Common myeloid progenitor, CD34-positive (primary cell): ENCODE results near the gene CACNA2D3.
"Not testable (repeated sequence)": the region's sequence is repeated elsewhere in the genome, so short reads cannot be mapped to it uniquely, and the experiment has no call there.

Source experiments
- CTCF ChIA-PET: fragments of 350-600 bp; sonication (Branson Sonifier 250); formaldehyde crosslinking; loops from one replicate; lab custom pipeline; 2021; ENCODE audit warnings: antibody characterized with exemption; lab: Charles Lee
- POLR2A ChIA-PET: fragments of 350-600 bp; sonication (Branson Sonifier 250); formaldehyde crosslinking; loops from one replicate; lab custom pipeline; 2021; ENCODE audit warnings: antibody characterized with exemption; lab: Charles Lee
- DNase-seq, 3 donors: peaks; one replicate each; pipeline versions ENCODE4 v3.0.0 to v3.0.0-alpha.2; 2013
- H3K27ac ChIP-seq, 2 experiments: 1 replicate in 1 of 2; 2 replicates in 1 of 2; pipeline ENCODE4 v1.7.0; 2013; ENCODE audit warnings: inconsistent platforms in 2 of 2, low read length in 2 of 2, mild to moderate bottlenecking in 2 of 2, low read depth in 1 of 2, moderate library complexity in 1 of 2; ENCODE audit not compliant: severe bottlenecking in 2 of 2, insufficient read depth in 1 of 2, poor library complexity in 1 of 2
- H3K27me3 ChIP-seq, 5 experiments: replicated peaks in 2 of 5; 1 replicate in 3 of 5; 2 replicates in 2 of 5; pipeline versions ENCODE4 v1.6.1 to v1.7.0; 2013; ENCODE audit warnings: low read length in 4 of 5, mild to moderate bottlenecking in 2 of 5, moderate library complexity in 2 of 5, inconsistent platforms in 1 of 5; ENCODE audit not compliant: insufficient read depth in 5 of 5, control insufficient read depth in 4 of 5
- H3K36me3 ChIP-seq, 4 experiments: 1 replicate in 2 of 4; 2 replicates in 2 of 4; pipeline versions ENCODE4 v1.6.1 to v1.7.0; 2013; ENCODE audit warnings: low read length in 3 of 4, control low read depth in 1 of 4, mild to moderate bottlenecking in 1 of 4; ENCODE audit not compliant: control insufficient read depth in 4 of 4, insufficient read depth in 4 of 4
- H3K4me1 ChIP-seq, 4 experiments: 1 replicate in 3 of 4; 2 replicates in 1 of 4; pipeline versions ENCODE4 v1.6.1 to v1.7.1; 2013; ENCODE audit warnings: low read length in 3 of 4, mild to moderate bottlenecking in 3 of 4, control low read depth in 1 of 4, inconsistent platforms in 1 of 4, moderate library complexity in 1 of 4; ENCODE audit not compliant: control insufficient read depth in 4 of 4, insufficient read depth in 4 of 4; ENCODE audit errors: control extremely low read depth in 1 of 4
- H3K4me3 ChIP-seq, 7 experiments: 1 replicate in 4 of 7; 2 replicates in 3 of 7; pipeline versions ENCODE4 v1.5.1 to v1.7.0; 2013; ENCODE audit warnings: mild to moderate bottlenecking in 7 of 7, low read length in 6 of 7, moderate library complexity in 6 of 7, inconsistent platforms in 2 of 7, low read depth in 2 of 7, control low read depth in 1 of 7; ENCODE audit not compliant: insufficient read depth in 4 of 7, control insufficient read depth in 1 of 7; ENCODE audit errors: extremely low read depth in 1 of 7
- H3K9me3 ChIP-seq, 5 experiments: 1 replicate in 4 of 5; 2 replicates in 1 of 5; pipeline versions ENCODE4 v1.6.1 to v1.7.1; 2013; ENCODE audit warnings: low read length in 4 of 5, mild to moderate bottlenecking in 2 of 5, inconsistent platforms in 1 of 5, low read depth in 1 of 5, moderate library complexity in 1 of 5; ENCODE audit not compliant: control insufficient read depth in 4 of 5, insufficient read depth in 2 of 5; ENCODE audit errors: control extremely low read depth in 1 of 5
- WGBS: methylation state at CpG from one replicate; pipeline ENCODE4 v1.1.5; 2013; ENCODE audit not compliant: insufficient coverage; 5-methylcytosine and 5-hydroxymethylcytosine counted together

CACNA2D3 gene

DNA sequence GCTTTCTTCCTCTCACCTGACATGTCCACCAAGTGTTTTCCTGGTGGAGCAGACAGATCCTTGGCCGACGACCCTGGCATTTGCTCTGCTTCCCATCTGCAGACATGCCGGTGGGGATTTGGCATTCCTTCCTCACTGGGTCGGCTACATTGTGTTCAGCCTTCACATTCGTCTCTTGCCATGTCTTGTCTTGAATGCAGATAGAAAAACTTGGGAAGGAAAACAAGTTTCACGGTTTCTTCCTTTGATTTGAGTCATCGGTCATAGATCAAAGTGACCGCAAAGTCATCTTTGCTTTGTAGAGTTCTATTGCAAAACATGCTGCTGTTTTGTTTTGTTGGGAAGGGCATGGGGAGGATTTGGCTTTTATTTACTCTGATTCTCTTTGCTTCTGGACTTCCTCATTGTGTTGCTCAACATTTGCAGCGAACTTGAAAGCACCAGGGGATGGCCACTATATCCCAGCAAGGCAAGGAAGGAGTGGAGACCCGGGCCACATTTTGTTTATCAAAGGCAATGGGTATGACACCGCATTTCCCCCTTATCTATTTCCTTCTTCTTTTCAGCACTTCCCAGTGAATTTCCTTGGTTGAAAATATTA lies 321.3 kb downstream of the CACNA2D3 start:
- ChIA-PET CTCF (no interaction called here), POLR2A (no interaction called here)
- no peak for DNase-seq
- Histone ChIP-seq H3K4me1 (no peaks in the 10 kb centered on the region), H3K4me3 (no peak overlapping the region), H3K36me3 (no peaks in the 10 kb centered on the region), H3K27ac (no peak overlapping the region), H3K9me3 (no peaks in the 10 kb centered on the region), H3K27me3 (peaks cover 0 to 2% (median 0%) of the 10 kb centered on the region in 5 experiments)
- WGBS: 70% methylated on average over 11 of the region's 11 CpGs

- Histone ChIP-seq H3K27ac (no peak overlapping the region), H3K4me1 (no peaks in the 10 kb centered on the region), H3K4me3 (no peak overlapping the region), H3K27me3 (peaks cover 0 to 2% (median 0%) of the 10 kb centered on the region in 5 experiments), H3K9me3 (no peaks in the 10 kb centered on the region), H3K36me3 (no peaks in the 10 kb centered on the region)
- no peak for DNase-seq
- POLR2A ChIA-PET: no interaction called here
- CTCF ChIA-PET: no interaction called here
- WGBS: 92% methylated on average over 1 of the region's 1 CpG
Observed at GRCh38 chr3:54445630-54446029, 323.3 kb downstream of the CACNA2D3 start.

- H3K4me3 ChIP-seq: no peak overlapping the region
- peaks cover 0 to 2% (median 0%) of the 10 kb centered on the region in 5 experiments for H3K27me3 ChIP-seq
- WGBS: 83% methylated on average over 1 of the region's 2 CpGs
- H3K27ac ChIP-seq: no peak overlapping the region
- no peak for DNase-seq
- H3K36me3 ChIP-seq: no peaks in the 10 kb centered on the region
- no peaks in the 10 kb centered on the region for H3K9me3 ChIP-seq
- POLR2A ChIA-PET: no interaction called here
- CTCF ChIA-PET: no interaction called here
- H3K4me1 ChIP-seq: no peaks in the 10 kb centered on the region
Observed at GRCh38 chr3:54447427-54447826, 325.1 kb downstream of the CACNA2D3 start.

DNA sequence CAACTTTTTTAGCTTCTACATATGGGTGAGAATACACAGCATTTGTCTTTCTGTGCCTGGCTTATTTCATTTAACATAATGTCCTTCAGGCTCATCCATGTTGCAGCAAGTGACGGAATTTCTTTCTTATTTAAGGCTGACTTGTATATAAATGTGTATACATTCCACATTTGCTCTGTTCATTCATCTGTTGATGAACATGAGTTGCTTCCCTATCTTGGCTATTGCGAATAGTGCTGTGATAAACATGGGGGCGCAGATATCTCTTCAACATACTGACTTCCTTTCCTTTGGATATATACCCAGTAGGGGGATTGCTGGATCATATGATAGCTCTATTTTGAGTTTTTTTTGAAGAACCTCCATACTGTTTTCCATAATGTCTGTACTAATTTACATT lies 332.5 kb downstream of the CACNA2D3 start:
- Histone ChIP-seq H3K27me3 (no peaks in the 10 kb centered on the region), H3K4me1 (no peaks in the 10 kb centered on the region), H3K36me3 (no peaks in the 10 kb centered on the region), H3K4me3 (no peak overlapping the region), H3K9me3 (peaks cover 0 to 6% (median 0%) of the 10 kb centered on the region in 5 experiments), H3K27ac (no peak overlapping the region)
- CTCF ChIA-PET: no interaction called here
- no CpG with 5 or more reads among the region's 3 CpGs for WGBS
- no peak for DNase-seq
- POLR2A ChIA-PET: no interaction called here

DNA sequence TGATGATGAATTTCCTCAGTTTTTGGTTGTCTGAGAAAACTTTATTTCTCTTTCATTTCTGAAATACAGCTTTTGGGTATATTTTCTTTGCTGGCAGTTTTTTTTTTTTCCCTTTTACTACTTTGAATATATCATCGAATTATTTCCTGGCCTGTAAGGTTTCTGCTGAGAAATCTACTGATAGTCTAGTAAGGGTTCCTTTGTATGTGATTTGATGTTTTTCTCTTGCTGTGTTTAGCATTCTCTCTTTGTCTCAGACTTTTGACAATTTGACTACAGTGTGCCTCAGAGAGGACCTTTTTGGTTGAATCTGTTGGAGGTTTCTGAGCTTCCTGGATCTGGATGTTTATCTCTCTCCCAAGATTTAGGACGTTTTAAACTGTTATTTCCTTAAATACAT lies 336.0 kb downstream of the CACNA2D3 start:
- H3K4me1 ChIP-seq: no peaks in the 10 kb centered on the region
- no peak overlapping the region for H3K27ac ChIP-seq
- no peak for DNase-seq
- H3K9me3 ChIP-seq: peaks cover 0 to 6% (median 0%) of the 10 kb centered on the region in 5 experiments
- WGBS: no CpG with 5 or more reads among the region's 2 CpGs
- POLR2A ChIA-PET: no interaction called here
- CTCF ChIA-PET: no interaction called here
- no peak overlapping the region for H3K4me3 ChIP-seq
- H3K36me3 ChIP-seq: no peaks in the 10 kb centered on the region
- no peaks in the 10 kb centered on the region for H3K27me3 ChIP-seq

DNA sequence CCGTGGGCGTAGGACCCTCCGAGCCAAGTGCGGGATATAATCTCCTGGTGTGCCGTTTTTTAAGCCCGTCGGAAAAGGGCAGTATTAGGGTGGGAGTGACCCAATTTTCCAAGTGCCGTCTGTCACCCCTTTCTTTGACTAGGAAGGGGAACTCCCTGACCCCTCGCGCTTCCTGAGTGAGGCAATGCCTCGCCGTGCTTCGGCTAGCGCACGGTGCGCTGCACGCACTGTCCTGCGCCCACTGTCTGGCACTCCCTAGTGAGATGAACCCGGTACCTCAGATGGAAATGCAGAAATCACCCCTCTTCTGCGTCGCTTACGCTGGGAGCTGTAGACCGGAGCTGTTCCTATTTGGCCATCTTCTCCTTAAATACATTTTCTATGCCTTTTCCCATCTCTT lies 342.2 kb downstream of the CACNA2D3 start:
- WGBS: 98% methylated on average over 23 of the region's 23 CpGs
- CTCF ChIA-PET: not testable (repeated sequence)

GRCh38 chr3:54476891-54477290 lies 354.5 kb downstream of the CACNA2D3 start:
- DNase-seq: no peak
- no peak overlapping the region for H3K27ac ChIP-seq
- no peaks in the 10 kb centered on the region for H3K27me3 ChIP-seq
- peaks cover 0 to 1% (median 0%) of the 10 kb centered on the region in 5 experiments for H3K9me3 ChIP-seq
- H3K4me3 ChIP-seq: no peak overlapping the region
- H3K4me1 ChIP-seq: no peaks in the 10 kb centered on the region
- ChIA-PET POLR2A (no interaction called here), CTCF (no interaction called here)
- no peaks in the 10 kb centered on the region for H3K36me3 ChIP-seq

More for the DNA sequence above, 342.2 kb downstream of the CACNA2D3 start:
- H3K4me1 ChIP-seq, H3K27me3 ChIP-seq, POLR2A ChIA-PET, H3K9me3 ChIP-seq, DNase-seq, H3K4me3 ChIP-seq, H3K36me3 ChIP-seq, H3K27ac ChIP-seq: not testable (repeated sequence)
